Measurements from ENCODE around the gene ZFR2. TPM values are rescaled to one million over a fixed set of nuclear protein-coding genes. Genes with fewer than 3 reads are reported as not detected.
A peak's percentile ranks its signal among the peaks of the same experiment; 100 is the strongest.
"Not testable (repeated sequence)": the region's sequence is repeated elsewhere in the genome, so short reads cannot be mapped to it uniquely, and the experiment has no call there.

Gene ZFR2
- total RNA-seq, 1 donor from 2014 or later, result 4.7 TPM

- Mint-ChIP-seq H3K27me3 (no peaks in the 10 kb centered on the region), H3K27ac (no peak overlapping the region), H3K36me3 (peaks cover 5% of the 10 kb centered on the region), H3K4me3 (no peak overlapping the region), H3K9me3 (no peaks in the 10 kb centered on the region), H3K4me1 (ENCODE audit: unreplicated experiment) (peaks cover 11% of the 10 kb centered on the region)
- DNase-seq (ENCODE audit: extremely low spot score, unreplicated experiment), result no peak
- TF ChIP-seq CTCF (conservative IDR thresholded peaks at IDR 0.05), result no peak
Observed at GRCh38 chr19:3766520-3766919, 102.3 kb downstream of the ZFR2 start.

GRCh38 chr19:3765757-3766156, 103.1 kb downstream of the ZFR2 start:
- H3K9me3 Mint-ChIP-seq, result not testable (repeated sequence)

GRCh38 chr19:3765121-3765520, 103.7 kb downstream of the ZFR2 start:
- no peak for DNase-seq (ENCODE audit: extremely low spot score, unreplicated experiment)
- TF ChIP-seq CTCF (conservative IDR thresholded peaks at IDR 0.05), result no peak
- peaks cover 12% of the 10 kb centered on the region for H3K4me1 Mint-ChIP-seq (ENCODE audit: unreplicated experiment)
- no peak overlapping the region for H3K4me3 Mint-ChIP-seq
- H3K27ac Mint-ChIP-seq, result no peak overlapping the region
- H3K36me3 Mint-ChIP-seq, result peaks cover 5% of the 10 kb centered on the region
- no peaks in the 10 kb centered on the region for H3K9me3 Mint-ChIP-seq
- no peaks in the 10 kb centered on the region for H3K27me3 Mint-ChIP-seq

More at GRCh38 chr19:3765757-3766156, 103.1 kb downstream of the ZFR2 start:
- H3K27ac Mint-ChIP-seq; H3K4me3 Mint-ChIP-seq; H3K27me3 Mint-ChIP-seq; H3K36me3 Mint-ChIP-seq; DNase-seq (ENCODE audit: extremely low spot score, unreplicated experiment): not testable (repeated sequence)
- H3K4me1 Mint-ChIP-seq (ENCODE audit: unreplicated experiment), result peaks cover 12% of the 10 kb centered on the region

GRCh38 chr19:3762501-3763459, 106.1 kb downstream of the ZFR2 start, which contains the start of gene MRPL54:
MRPL54 (plus strand) TSS chr19:3762682; CDS start chr19:3762701, 19 bp downstream.
- Mint-ChIP-seq H3K9me3 (no peaks in the 10 kb centered on the region), H3K4me3 (peak within 1 kb of the TSS; percentile 99), H3K27ac (peak within 1 kb of the TSS; percentile 99), H3K36me3 (peaks cover 5% of the 10 kb centered on the region), H3K4me1 (ENCODE audit: unreplicated experiment) (peaks cover 12% of the 10 kb centered on the region), H3K27me3 (no peaks in the 10 kb centered on the region)
- DNase-seq (ENCODE audit: extremely low spot score, unreplicated experiment), result peak; percentile 100
- no peak for TF ChIP-seq CTCF (conservative IDR thresholded peaks at IDR 0.05)

- Mint-ChIP-seq H3K36me3 (peaks cover 5% of the 10 kb centered on the region), H3K4me3 (peak overlapping the region; percentile 99), H3K27me3 (no peaks in the 10 kb centered on the region), H3K9me3 (no peaks in the 10 kb centered on the region), H3K27ac (peak overlapping the region; percentile 99), H3K4me1 (ENCODE audit: unreplicated experiment) (peaks cover 12% of the 10 kb centered on the region)
- TF ChIP-seq CTCF (conservative IDR thresholded peaks at IDR 0.05), result no peak
- no peak for DNase-seq (ENCODE audit: extremely low spot score, unreplicated experiment)
Observed at GRCh38 chr19:3762130-3762473, 106.7 kb downstream of the ZFR2 start.
